ENCODE data around the gene ARL13B. TPM values are rescaled to one million over a fixed set of nuclear protein-coding genes. Genes with fewer than 3 reads are reported as not detected.

Gene ARL13B
- polyA plus RNA-seq, 1 donor: 7.9 TPM

DNA sequence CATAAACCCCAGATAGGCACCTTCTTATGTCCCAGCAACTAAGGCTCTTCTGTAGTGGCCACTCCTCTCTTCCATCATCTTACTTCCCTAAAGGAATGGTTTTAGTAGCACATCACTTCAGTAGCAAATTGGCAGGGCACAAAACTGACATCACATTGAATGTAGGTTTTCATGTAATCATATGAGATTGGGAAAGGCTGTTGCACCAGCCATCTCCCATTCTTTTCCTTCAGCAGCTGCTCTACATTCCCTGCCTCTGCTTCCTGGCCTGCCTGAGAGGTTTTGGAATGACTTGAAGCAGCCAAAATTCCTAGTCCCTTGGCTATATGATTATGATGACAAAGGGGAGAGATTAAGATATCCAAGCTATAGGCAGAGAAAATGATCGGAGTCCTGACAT lies 119.4 kb downstream of the ARL13B start:
- Histone ChIP-seq H3K27me3 (ENCODE audit: control insufficient read depth, insufficient read depth, low read length) (no peaks in the 10 kb centered on the region), H3K36me3 (ENCODE audit: control insufficient read depth, insufficient read depth, low read length) (peaks cover 39% of the 10 kb centered on the region), H3K4me3 (ENCODE audit: low read length) (no peak overlapping the region), H3K27ac (ENCODE audit: low read length) (no peak overlapping the region), H3K9me3 (ENCODE audit: control insufficient read depth, low read depth, low read length) (no peaks in the 10 kb centered on the region), H3K4me1 (ENCODE audit: control insufficient read depth, insufficient read depth, low read length) (no peaks in the 10 kb centered on the region)
- no peak for DNase-seq
- WGBS (ENCODE audit: insufficient coverage, low lambda C conversion rate): 67% methylated on average over 1 of the region's 1 CpG

GRCh38 chr3:94101860-94102259 lies 121.9 kb downstream of the ARL13B start:
- 74% methylated on average over 2 of the region's 4 CpGs for WGBS (ENCODE audit: insufficient coverage, low lambda C conversion rate)
- DNase-seq: no peak
- Histone ChIP-seq H3K36me3 (ENCODE audit: control insufficient read depth, insufficient read depth, low read length) (peaks cover 30% of the 10 kb centered on the region), H3K9me3 (ENCODE audit: control insufficient read depth, low read depth, low read length) (no peaks in the 10 kb centered on the region), H3K4me3 (ENCODE audit: low read length) (no peak overlapping the region), H3K27ac (ENCODE audit: low read length) (no peak overlapping the region), H3K4me1 (ENCODE audit: control insufficient read depth, insufficient read depth, low read length) (no peaks in the 10 kb centered on the region), H3K27me3 (ENCODE audit: control insufficient read depth, insufficient read depth, low read length) (no peaks in the 10 kb centered on the region)

Other genes with a start within 250 kb of the ARL13B start
- 43.5 TPM for gene PROS1, start 6.3 kb upstream of the ARL13B start, polyA plus RNA-seq
- gene STX19, start 48.4 kb downstream of the ARL13B start, polyA plus RNA-seq: 0.34 TPM
- 5.6 TPM for gene DHFR2, start 82.8 kb downstream of the ARL13B start, polyA plus RNA-seq
- 11.8 TPM for gene NSUN3, start 82.9 kb downstream of the ARL13B start, polyA plus RNA-seq